Right lobe of liver (tissue), 6 donors: ENCODE measurements around the gene BIRC2. TPM values are rescaled to one million over a fixed set of nuclear protein-coding genes. Genes with fewer than 3 reads are reported as not detected.

Experiments used
- ATAC-seq, 4 donors: fragments of 200-7000 bp; cut with Tn5 transposase; one replicate each; pipeline ENCODE4 v1.9.1; 2020; ENCODE audit warnings: mild to moderate bottlenecking in 4 of 4, moderate library complexity in 4 of 4
- DNase-seq, 3 donors: peaks; one replicate each; pipeline ENCODE4 v3.0.0-alpha.2; 2020
- H3K27ac ChIP-seq, 3 donors: fragments of 200-600 bp; one replicate each; pipeline ENCODE4 v1.8.0; 2022
- H3K27me3 ChIP-seq, 2 donors: fragments of 200-600 bp; one replicate each; pipeline ENCODE4 v1.8.0; 2022
- H3K36me3 ChIP-seq, 4 donors: fragments of 200-600 bp; sonication (generic) in 1 of 4; one replicate each; pipeline versions ENCODE4 v1.5.1 to v1.8.0; 2017 to 2022; ENCODE audit warnings: control low read depth in 1 of 4
- H3K4me1 ChIP-seq, 4 donors: fragments of 200-600 bp; sonication (generic) in 1 of 4; one replicate each; pipeline versions ENCODE4 v1.5.1 to v1.8.0; 2017 to 2022; ENCODE audit warnings: control low read depth in 1 of 4
- H3K4me3 ChIP-seq, 3 donors: fragments of 200-600 bp; one replicate each; pipeline ENCODE4 v1.8.0; 2022
- H3K9me3 ChIP-seq, 4 donors: fragments of 200-600 bp; sonication (generic) in 1 of 4; one replicate each; pipeline versions ENCODE4 v1.5.1 to v1.8.0; 2017 to 2022; ENCODE audit warnings: control low read depth in 1 of 4
- CTCF ChIP-seq, 4 donors: fragments of 200-600 bp in 3 of 4; fragments of 450-650 bp in 1 of 4; IDR thresholded peaks; one replicate each; pipeline versions ENCODE4 v1.5.1 to v1.8.0; 2016 to 2022; ENCODE audit warnings: antibody characterized with exemption in 4 of 4, mild to moderate bottlenecking in 2 of 4
- POLR2A ChIP-seq: fragments of 450-650 bp; IDR thresholded peaks from one replicate; pipeline ENCODE4 v1.6.1; 2017; ENCODE audit warnings: antibody characterized with exemption, mild to moderate bottlenecking
- WGBS: methylation state at CpG from one replicate; pipeline ENCODE4 v1.1.6; 2018; ENCODE audit warnings: low coverage, low lambda C conversion rate; ENCODE audit not compliant: insufficient coverage; ENCODE audit errors: missing lambda C conversion rate; 5-methylcytosine and 5-hydroxymethylcytosine counted together
- intact Hi-C, 2 donors: fragments of 100-400 bp; cut with DNase I; formaldehyde crosslinking; loops; one replicate each; pipeline versions ENCODE4 v1.11.2 to v1.14.1; 2022
- total RNA-seq, 6 experiments: library from RNA; depleted of rRNA in 2 of 6; stranded (reverse); fragments of >200 nt in 2 of 6; fragmentation: NEBNext Ultra II Directional in 3 of 6; extraction: Animal tissue kit (Norgen Biotek cat#: 25700) in 3 of 6; gene quantifications; one replicate each; pipeline versions ENCODE4 v1.1.0 to v1.2.4, GENCODE V29; 2016 to 2023
- donor health status: DM: no; HTN: yes; CAD: no.
- donor health status: DM: no; HTN: no; CAD: no.
- donor health status: DM: no; HTN: no; CAD: no.
- donor health status: DM: no; HTN: yes; CAD: no.
- donor health status: DM: no; HTN: yes; CAD: no.

BIRC2 gene
- total RNA-seq, 6 experiments from 2014 or later: 20.2 to 26.6 (median 25.3) TPM

GRCh38 chr11:102320188-102320587, 26.8 kb upstream of the BIRC2 start:
- H3K27me3 ChIP-seq: no peaks in the 10 kb centered on the region
- no peak for ATAC-seq
- H3K36me3 ChIP-seq: no peaks in the 10 kb centered on the region
- no peak for DNase-seq
- TF ChIP-seq POLR2A (no peak), CTCF (IDR thresholded peaks at IDR 0.05) (no peak)
- H3K9me3 ChIP-seq: no peaks in the 10 kb centered on the region
- H3K4me3 ChIP-seq: no peak overlapping the region
- no peak overlapping the region for H3K27ac ChIP-seq
- H3K4me1 ChIP-seq: peaks cover 0 to 4% (median 0%) of the 10 kb centered on the region in 4 donors
- intact Hi-C loops: no loop called here

GRCh38 chr11:102320679-102321078, 26.3 kb upstream of the BIRC2 start:
- Histone ChIP-seq H3K4me1 (peaks cover 0 to 4% (median 0%) of the 10 kb centered on the region in 4 donors), H3K27me3 (no peaks in the 10 kb centered on the region), H3K27ac (no peak overlapping the region), H3K36me3 (no peaks in the 10 kb centered on the region), H3K4me3 (no peak overlapping the region), H3K9me3 (no peaks in the 10 kb centered on the region)
- no peak for DNase-seq
- TF ChIP-seq POLR2A (no peak), CTCF (IDR thresholded peaks at IDR 0.05) (no peak)
- intact Hi-C loops: no loop called here
- ATAC-seq: no peak

GRCh38 chr11:102322560-102322959, 24.5 kb upstream of the BIRC2 start:
- DNase-seq (no peak), ATAC-seq (no peak)
- no peak overlapping the region for H3K4me3 ChIP-seq
- intact Hi-C loops: no loop called here
- H3K4me1 ChIP-seq: peaks cover 0 to 4% (median 0%) of the 10 kb centered on the region in 4 donors
- H3K27me3 ChIP-seq: no peaks in the 10 kb centered on the region
- 34% methylated on average over 2 of the region's 2 CpGs for WGBS
- H3K36me3 ChIP-seq: peaks cover 0 to 9% (median 0%) of the 10 kb centered on the region in 4 donors
- TF ChIP-seq CTCF (IDR thresholded peaks at IDR 0.05): no peak
- TF ChIP-seq POLR2A: no peak
- no peak overlapping the region for H3K27ac ChIP-seq
- no peaks in the 10 kb centered on the region for H3K9me3 ChIP-seq

DNA sequence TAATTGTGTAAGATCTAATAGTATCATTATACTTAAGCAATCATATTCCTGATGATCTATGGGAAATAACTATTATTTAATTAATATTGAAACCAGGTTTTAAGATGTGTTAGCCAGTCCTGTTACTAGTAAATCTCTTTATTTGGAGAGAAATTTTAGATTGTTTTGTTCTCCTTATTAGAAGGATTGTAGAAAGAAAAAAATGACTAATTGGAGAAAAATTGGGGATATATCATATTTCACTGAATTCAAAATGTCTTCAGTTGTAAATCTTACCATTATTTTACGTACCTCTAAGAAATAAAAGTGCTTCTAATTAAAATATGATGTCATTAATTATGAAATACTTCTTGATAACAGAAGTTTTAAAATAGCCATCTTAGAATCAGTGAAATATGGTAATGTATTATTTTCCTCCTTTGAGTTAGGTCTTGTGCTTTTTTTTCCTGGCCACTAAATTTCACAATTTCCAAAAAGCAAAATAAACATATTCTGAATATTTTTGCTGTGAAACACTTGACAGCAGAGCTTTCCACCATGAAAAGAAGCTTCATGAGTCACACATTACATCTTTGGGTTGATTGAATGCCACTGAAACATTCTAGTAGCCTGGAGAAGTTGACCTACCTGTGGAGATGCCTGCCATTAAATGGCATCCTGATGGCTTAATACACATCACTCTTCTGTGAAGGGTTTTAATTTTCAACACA, 23.3 kb upstream of the BIRC2 start:
- Histone ChIP-seq H3K36me3 (peaks cover 0 to 12% (median 0%) of the 10 kb centered on the region in 4 donors), H3K9me3 (no peaks in the 10 kb centered on the region), H3K27ac (no peak overlapping the region), H3K27me3 (no peaks in the 10 kb centered on the region), H3K4me3 (no peak overlapping the region), H3K4me1 (no peaks in the 10 kb centered on the region)
- 100% methylated on average over 1 of the region's 1 CpG for WGBS
- TF ChIP-seq CTCF (IDR thresholded peaks at IDR 0.05) (no peak), POLR2A (no peak)
- DNase-seq: no peak
- intact Hi-C loops: no loop called here
- ATAC-seq: no peak

- peaks cover 0 to 18% (median 0%) of the 10 kb centered on the region in 4 donors for H3K36me3 ChIP-seq
- WGBS: 82% methylated on average over 3 of the region's 3 CpGs
- TF ChIP-seq POLR2A: no peak
- no peak for TF ChIP-seq CTCF (IDR thresholded peaks at IDR 0.05)
Observed at GRCh38 chr11:102325088-102325487, 21.9 kb upstream of the BIRC2 start.

More at GRCh38 chr11:102325088-102325487, 21.9 kb upstream of the BIRC2 start:
- ATAC-seq: peak in 1 of 4 donors; percentile 31
- Histone ChIP-seq H3K27me3 (no peaks in the 10 kb centered on the region), H3K9me3 (no peaks in the 10 kb centered on the region), H3K27ac (no peak overlapping the region), H3K4me3 (no peak overlapping the region), H3K4me1 (no peaks in the 10 kb centered on the region)
- intact Hi-C loops: no loop called here
- DNase-seq: no peak
